HG03039 (cell line): ENCODE results near the gene PRR5L.
"Not testable (repeated sequence)": the region's sequence is repeated elsewhere in the genome, so short reads cannot be mapped to it uniquely, and the experiment has no call there.

Source experiments
- ATAC-seq: cut with Tn5 transposase; IDR thresholded peaks from one replicate; pipeline ENCODE4 v1.9.1; 2021; ENCODE audit warnings: mild to moderate bottlenecking, moderate library complexity; ENCODE audit not compliant: unreplicated experiment

PRR5L gene

DNA sequence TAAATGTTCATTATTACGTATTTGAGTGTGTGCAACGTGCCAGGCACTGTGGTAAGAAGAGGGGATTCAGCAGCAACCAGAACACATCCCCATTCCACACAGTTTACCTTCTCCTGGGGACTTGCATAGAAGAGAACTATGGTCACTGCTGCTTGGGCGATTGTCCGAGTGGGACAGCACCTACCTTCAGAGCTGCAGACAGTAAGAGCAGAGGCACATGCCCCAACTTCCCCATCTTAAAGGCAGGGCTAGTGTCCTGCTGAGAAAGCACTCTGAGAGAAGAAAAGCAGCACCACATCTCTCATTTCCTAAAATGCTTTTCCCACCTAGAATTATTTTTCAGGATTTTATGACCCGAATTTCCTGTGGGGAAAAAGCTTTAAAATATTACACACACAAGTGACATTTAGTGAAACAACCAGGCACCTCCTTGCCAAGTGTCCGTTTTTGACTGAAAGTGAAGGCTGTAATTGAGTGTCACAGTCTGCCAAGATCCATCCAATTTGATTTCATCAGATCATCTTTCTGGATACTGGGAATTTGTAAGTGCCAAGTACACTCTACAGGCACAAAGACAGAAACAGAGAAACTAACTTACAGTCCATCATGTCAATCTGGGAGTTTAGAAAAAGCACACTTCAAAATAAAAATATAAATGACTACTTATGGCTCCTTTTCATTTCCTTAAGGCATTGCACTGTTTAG lies 189.4 kb downstream of the PRR5L start:
- ATAC-seq = no peak

DNA sequence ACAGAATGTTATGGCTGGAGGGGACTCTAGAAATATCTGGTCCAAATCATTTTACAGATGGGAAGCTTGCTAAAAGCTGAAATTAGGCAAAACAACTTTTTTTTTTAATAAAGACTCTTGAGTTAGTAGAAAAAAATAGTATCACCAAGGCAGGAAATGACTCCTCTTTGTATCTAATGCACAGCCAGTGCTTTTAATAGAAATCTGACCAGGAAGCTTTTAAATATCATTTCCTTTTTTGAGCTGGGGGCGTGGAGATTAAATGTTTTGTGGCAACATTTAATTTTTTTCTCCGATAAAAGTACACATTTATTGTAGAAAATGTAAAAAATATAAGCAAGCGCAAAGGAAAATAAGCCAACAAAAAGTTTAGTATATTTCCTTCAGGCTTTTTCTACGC lies 191.5 kb downstream of the PRR5L start:
- ATAC-seq = no peak

DNA sequence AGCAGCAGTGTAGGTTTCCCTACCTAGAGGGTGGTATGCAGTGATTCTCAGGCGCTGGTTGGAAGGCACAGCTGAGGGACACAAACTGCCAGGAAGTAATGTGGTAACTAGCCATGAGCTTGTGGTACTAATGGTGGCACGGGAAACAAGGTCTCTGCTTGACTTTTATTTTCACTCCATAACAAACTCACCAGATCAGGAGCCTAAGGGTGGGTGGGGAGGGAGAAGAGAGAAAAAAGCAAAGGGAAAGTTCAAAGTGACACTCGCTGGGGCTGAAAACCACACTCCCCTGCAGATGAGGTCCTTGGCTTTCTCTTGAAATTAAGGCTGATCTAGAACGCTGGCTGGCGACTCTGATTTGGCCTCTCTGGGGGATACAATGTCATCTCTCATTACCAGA lies 192.0 kb downstream of the PRR5L start:
- no peak for ATAC-seq

DNA sequence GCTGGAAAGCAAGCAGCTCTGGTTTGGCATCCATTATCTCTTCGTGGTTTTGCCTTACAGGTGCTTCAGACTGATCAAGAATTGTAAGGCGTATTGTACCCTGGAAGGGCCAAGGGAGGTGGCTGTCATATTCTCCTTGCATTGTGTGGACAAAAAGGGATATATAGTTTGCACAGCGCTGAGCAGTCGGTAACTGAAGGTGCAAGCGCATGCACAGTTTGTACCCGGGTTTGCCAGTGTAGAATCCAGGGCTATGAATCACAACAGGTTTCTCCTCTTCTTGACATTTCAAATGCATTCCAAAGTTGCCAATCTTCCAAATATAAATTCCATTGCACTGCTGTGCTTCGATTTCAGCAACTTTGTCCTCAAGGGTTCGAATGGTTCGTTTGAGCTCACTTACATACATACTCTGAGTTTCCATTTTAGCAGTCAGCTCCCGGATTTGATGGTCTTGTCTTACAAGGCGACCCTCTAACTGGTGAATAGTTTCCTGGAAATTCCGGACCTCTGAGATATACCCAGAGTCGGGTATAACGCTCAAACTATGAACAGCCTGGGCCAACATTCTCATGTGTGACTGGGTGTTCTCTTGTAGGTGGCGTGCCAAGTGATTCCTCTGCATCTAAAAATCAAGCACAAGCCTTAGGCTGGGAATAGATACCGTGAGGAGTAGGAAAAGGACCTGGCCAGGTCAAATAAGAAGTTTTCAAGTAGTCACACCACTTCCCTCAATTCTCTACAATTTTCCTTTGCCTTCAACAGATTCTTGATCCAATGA lies 194.1 kb downstream of the PRR5L start:
- ATAC-seq = no peak

DNA sequence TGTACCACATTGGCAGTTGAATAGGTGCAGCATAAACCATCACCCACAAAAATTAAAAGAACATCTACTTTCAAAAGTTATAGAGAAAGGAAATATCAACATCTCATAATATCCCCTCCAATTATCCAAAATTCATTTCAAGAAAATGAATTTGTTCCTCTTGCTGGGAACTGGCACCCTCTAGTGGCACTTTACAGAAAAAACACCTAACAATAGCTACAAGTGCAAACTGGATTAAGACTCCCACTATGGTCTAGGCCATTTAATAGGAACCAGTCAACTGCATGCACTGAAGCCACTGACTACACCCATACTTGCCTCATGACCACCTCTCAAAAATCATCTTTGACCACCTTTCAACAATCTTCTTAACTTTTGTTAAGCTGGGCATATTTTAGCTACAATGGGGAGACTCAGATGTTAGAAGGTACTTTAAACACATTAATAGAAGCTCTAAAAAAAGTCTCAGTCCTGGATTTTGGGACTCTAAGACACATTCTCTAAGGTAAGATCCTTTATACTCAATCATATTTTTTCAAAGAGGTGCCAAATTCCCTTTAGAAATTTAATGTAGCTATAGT lies 196.7 kb downstream of the PRR5L start:
- ATAC-seq = no peak

DNA sequence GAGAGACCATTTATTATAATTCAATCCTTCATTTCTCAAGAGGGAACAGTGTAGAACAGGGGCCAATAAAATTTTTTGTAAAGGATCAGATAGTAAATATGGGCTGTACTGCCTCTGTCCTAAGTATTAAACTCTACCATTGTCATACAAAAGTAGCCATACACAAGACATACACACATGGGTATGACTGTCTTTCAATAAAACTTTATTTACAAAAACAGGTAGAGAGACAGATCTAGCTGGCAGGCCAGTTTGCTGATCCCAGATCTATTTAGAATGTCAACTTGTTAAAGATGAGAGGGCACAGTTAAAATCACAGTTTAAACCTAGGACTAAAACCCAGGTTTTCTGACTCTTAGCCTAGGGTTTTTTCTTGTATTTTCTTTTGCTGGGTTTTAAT lies 197.2 kb downstream of the PRR5L start:
- no peak for ATAC-seq

DNA sequence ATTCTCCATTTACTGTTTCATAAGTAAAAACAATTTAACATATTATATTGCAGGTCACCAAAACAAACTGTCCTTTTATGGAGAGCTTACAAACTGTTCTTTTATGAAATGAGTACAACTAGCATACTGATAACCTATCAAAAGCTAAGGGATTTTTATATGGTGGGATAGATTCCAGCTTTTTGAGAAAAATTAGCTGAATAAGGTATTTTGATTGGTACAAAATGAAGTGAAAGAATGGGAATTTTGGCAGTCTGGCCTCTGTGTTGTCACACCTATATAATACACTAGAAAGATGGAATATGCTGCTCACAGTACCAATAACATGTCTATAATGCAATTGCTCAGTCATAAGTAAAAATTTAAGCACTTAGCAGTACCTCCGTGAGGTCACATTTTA lies 202.6 kb downstream of the PRR5L start:
- ATAC-seq = no peak

DNA sequence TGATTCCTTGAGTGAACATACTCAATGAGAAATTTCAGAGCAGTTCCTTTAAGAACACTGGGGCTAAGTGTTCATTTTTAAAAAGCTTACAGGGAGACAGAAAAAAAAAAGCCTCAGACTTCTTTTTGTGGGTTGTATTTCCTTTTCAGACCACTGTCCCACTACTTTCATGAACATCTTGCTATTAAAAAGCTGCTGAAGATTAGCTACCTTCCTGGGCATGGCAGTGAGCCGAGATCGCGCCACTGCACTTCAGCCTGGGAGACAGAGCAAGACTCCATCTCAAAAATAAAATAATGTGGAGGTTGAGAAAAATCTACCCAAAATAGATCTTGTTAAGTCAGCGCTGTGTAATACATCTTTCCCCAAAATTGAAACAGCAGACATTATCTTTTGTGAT lies 203.2 kb downstream of the PRR5L start:
- ATAC-seq = no peak

DNA sequence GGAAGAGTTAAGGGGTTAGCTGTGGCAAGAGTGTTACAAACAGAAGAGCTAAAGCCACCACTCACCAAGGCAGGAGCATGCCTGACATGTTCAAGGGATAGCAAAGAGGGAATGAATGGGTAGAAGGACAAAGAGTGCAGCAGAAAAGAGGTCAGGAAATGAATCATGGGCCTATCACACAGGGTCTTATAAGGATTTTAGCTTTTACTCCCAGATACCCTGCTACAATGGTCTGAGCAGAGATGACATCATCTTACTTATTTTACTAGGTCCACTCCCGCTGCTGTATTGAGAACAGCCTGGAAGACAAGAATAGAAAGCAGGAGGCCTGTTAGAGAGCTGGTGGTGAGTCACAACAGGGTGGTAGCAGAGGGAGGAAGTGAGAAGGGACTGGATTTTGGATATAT lies 204.2 kb downstream of the PRR5L start:
- peak; percentile 97 for ATAC-seq

DNA sequence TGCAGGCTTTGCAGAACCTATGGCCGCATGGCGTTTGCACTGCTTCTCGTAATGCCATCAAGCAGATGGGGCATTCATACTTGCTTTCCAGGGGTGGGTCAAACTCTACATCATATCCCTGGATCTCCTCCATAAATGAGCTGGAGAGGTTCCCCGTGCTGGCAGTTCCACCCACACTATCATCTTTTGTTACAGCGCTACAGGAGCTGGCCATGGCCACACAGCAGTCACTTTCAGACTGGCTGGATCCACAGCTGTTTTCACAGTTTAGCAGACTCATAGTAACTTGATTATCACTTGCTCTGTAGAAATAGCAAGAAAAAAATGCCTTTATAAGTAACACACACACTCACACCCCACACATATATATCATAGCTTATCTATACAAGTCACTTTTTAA lies 205.1 kb downstream of the PRR5L start:
- no peak for ATAC-seq

DNA sequence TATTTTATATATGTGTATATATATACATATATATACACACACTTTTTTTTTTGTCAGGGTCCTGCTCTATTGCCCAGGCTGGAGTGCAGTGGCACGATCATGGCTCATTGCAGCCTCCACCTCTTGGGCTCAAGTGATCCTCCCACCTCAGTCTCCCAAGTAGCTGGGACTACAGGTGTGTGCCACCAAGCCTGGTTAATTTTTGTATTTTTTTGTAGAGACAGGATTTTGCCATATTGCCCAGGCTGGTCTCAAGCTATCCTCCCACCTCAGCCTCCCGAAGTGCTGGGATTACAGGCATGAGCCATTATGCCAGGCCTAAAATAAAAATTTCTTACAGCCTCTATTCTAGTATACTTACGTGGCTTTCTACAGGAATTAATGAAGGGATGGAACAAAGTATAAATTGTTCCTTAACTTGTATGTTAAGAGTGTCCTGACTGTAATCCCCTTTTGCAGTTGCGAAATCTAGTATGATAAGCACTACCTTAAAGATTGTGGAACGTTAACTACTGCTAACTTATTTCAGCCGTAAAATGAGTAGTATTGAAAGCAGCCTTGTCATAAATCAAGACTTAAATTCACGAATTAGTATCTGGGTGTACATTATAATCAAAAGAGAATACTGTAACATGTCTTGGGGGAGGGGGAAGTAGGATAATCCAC lies 211.9 kb downstream of the PRR5L start:
- no peak for ATAC-seq

DNA sequence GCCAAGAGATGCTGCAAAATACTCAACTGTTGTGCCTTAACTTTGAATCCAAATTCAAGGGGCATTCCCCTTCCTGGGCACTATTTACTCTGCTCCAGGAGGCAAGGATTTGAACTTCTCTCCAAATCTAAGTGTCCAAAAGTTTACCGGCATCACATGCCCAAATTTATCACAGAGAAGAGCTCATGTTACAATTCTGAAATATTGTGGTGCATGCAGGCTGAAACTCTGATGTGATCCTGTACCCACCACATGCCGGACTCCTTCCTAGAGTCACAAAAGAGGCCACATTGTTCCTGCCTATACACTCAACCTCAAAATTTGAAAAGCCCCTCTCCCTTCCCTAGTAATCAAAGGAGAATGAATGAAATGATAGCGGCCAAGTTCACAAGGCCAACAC lies 212.7 kb downstream of the PRR5L start:
- ATAC-seq = no peak

DNA sequence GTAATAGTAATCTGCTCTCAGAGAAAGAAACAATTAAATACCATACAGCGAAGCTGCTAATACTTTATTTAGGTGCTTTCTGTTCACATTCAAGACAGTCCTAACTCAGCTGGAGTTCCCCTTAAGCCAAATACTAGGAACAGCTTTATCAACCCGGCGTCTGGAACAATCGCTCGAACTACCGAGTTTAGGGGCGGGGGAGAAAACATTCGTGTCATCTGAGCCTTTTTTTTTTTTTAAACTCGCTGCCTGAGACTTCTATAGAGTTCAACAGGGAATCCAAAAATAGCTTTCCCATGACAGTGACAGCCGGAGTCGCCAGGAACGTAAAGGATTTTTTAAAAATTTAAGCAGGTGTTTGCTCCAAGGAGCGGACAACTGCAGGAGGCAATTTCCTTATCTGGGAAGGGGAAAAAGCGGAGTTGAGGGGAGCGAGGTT lies 213.1 kb downstream of the PRR5L start:
- no peak for ATAC-seq

DNA sequence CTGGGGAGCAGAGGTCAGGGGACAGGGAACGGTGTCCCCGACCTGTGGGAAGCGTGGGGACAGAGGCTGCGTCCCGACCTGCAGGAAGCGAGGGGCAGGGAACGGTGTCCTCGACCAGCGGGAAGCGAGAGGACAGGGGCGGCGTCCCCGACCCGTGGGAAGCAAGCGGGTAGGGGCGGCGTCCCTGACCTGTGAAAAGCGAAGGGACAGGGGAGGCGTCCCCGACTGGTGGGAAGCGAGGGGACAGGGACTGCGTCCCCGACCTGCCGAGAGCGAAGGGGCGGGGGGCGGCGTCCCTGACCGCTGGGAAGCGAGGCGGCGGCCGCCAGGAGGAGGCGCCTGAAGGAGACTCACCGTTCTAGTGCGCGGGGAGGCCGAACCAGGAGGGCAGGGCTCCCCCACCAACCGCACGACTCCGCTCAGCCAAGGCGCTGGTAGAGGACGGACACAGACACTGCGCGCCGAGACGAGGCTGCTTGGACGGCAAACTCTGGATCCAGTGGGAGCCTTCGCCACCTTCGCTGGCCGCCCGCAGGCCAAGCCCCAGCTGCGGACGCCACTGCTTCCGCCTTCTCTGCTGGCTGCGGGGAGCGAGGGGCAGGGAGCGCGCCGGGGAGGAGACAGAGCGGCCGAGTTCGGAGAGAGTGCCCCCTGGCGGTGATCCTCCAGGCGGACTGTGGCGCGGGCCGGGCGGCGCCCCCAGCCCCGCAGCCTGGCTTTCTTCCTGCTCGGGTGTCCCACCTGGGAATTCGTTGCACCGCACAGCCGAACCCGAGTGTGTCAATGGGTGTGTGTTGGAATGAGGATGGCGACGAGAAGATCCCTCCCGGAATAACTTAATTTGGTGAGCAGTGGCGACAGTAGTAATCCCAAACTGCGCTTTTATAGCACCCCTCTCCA lies 213.9 kb downstream of the PRR5L start, which contains the start of gene TRAF6:
TSS of gene TRAF6 (minus strand) at position 579 of the 900 bp plus-strand sequence. CDS start 8,757 bp downstream, outside the sequence.
- peak; percentile 96 for ATAC-seq

DNA sequence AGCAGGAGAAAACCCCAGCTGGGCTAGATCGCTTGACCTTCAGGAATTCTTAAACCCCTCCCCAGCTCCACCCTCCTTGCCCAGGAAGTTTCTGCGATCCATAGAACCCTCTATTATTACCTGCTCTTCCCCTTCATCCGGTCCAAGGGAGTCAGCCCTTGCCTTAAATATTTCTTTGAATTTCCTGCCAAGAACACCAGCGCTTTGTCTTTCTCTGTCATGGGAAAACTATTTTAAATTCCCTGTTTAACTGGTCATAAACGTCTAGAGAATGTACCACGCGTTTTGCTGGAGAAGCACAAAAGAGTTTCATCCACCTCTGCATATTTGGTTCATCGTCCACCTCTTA lies 214.5 kb downstream of the PRR5L start:
- ATAC-seq = no peak

DNA sequence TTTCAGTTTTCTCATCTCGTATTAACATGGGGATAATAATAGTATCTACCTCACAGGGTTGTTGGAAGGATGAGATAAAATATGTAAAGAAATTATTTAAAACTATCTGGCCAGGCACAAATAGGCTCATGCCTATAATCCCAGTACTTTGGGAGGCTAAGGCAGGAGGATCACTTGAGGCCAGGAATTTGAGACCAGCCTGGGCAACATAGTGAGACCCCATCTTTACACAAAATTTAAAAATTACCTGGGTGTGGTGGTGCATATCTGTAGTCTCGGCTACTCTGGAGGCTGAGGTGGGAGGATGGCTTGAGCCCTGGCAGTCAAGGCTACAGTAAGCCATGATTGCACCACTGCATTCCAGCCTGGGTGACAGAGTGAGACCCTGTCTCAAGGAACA lies 215.0 kb downstream of the PRR5L start:
- not testable (repeated sequence) for ATAC-seq

DNA sequence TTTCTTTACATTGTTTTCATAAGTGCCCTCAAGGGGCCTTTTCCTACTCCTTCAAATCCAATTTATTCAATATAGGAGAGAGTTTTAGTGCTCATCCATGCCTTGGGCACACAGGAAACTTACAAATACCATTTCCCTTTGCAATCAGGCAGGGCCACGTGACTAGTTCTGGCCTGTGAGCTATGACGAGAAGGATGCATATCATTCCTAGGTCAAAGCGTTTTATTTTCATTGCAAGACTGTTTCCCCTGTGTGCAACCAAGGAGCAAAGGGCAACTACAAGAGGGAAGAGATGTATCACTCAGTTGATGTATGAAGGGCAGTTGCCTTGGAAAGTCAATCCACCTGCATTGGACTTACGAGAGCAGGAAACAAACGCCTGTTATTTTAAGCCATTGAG lies 215.9 kb downstream of the PRR5L start:
- no peak for ATAC-seq

DNA sequence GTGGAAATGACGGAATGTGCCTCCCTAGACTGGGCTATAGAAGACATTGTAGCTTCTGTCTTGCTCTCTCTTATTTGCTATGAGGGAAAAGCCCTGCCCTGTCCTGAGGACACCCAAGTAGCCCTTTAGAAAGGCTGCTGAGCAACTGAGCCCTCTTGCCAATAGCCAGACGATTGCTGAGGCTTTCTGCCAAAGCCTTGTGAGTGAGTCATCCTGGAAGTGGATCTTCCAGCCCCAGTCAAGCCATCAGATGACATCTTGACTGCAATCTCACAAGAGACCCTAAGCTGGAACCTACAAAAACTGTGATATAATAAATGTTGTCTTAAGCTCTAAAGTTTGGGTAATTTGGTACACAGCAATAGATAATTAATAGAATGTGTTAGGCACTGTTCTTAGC lies 217.9 kb downstream of the PRR5L start:
- ATAC-seq = no peak
